Cardiac muscle cell (in vitro differentiated cells and primary cell): ENCODE results near the gene PJA2. TPM values are rescaled to one million over a fixed set of nuclear protein-coding genes. Genes with fewer than 3 reads are reported as not detected.

Experiments used
- DNase-seq, 2 donors: peaks; one replicate each; pipeline versions ENCODE4 v3.0.0 to v3.0.0-alpha.2; 2010 to 2017; ENCODE audit warnings: low read depth in 1 of 2, low spot score in 1 of 2
- H3K27ac ChIP-seq: fragments of 200-600 bp; sonication (generic); 2 replicates; pipeline ENCODE4 v1.5.1; 2016
- H3K27me3 ChIP-seq: fragments of 200-600 bp; sonication (generic); 2 replicates; pipeline ENCODE4 v1.6.0; 2016; ENCODE audit warnings: control low read depth
- H3K36me3 ChIP-seq: fragments of 200-600 bp; sonication (generic); 2 replicates; pipeline ENCODE4 v1.5.1; 2016; ENCODE audit warnings: control low read depth
- H3K4me1 ChIP-seq: fragments of 200-600 bp; sonication (generic); 2 replicates; pipeline ENCODE4 v1.8.1; 2017; ENCODE audit warnings: low read depth, mild to moderate bottlenecking, mixed run types
- H3K4me3 ChIP-seq: fragments of 200-600 bp; sonication (generic); 2 replicates; pipeline ENCODE4 v1.5.1; 2016; ENCODE audit warnings: mild to moderate bottlenecking
- H3K9me3 ChIP-seq: fragments of 200-600 bp; sonication (generic); 2 replicates; pipeline ENCODE4 v1.5.1; 2017; ENCODE audit warnings: low read depth, mild to moderate bottlenecking, control low read depth
- CTCF ChIP-seq: IDR thresholded peaks from 2 replicates; pipeline ENCODE4 v1.5.1; 2012; ENCODE audit warnings: low read depth, mild to moderate bottlenecking, low read length
- polyA plus RNA-seq: library from polyadenylated mRNA; unstranded; fragments of >200 nt; fragmentation: Nextera tagmentation; extraction: Ambion mirVana; gene quantifications from 2 replicates; pipeline ENCODE4 v1.2.1, GENCODE V29; 2016
- total RNA-seq: library from RNA; depleted of rRNA; stranded (reverse); fragments of >200 nt; gene quantifications from 2 replicates; pipeline ENCODE4 v1.2.3, GENCODE V29; 2016

Gene PJA2
- total and polyA plus RNA-seq, 2 experiments from 2014 or later = 71.8 to 73.6 TPM

DNA sequence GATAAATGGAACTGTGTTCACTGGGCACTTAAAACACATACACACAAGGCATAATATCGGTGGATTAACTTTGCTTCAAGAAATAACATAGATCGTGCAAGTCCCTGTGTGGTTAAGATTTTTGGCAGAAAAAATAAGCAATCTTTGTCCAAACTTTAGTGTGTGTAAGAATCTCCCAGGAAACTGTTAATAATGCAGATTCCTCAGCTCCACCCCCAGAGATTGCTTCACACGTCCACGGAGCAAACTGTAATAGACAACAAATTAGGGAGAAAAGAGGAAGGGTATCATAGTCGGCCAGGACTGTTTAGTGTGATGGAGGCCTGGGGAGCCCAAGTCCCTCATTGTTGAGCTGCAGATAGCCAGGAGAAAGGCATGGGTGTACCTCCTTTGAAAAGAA lies 84.8 kb downstream of the PJA2 start:
- no peaks in the 10 kb centered on the region for H3K9me3 ChIP-seq
- no peak overlapping the region for H3K27ac ChIP-seq
- peak in 1 of 2 donors; percentile 62 for DNase-seq
- TF ChIP-seq CTCF = no peak
- no peak overlapping the region for H3K4me3 ChIP-seq
- H3K27me3 ChIP-seq = no peaks in the 10 kb centered on the region
- H3K4me1 ChIP-seq = no peaks in the 10 kb centered on the region
- H3K36me3 ChIP-seq = no peaks in the 10 kb centered on the region

- Histone ChIP-seq H3K4me3 (no peak overlapping the region), H3K9me3 (no peaks in the 10 kb centered on the region), H3K36me3 (no peaks in the 10 kb centered on the region), H3K27me3 (no peaks in the 10 kb centered on the region), H3K27ac (no peak overlapping the region), H3K4me1 (no peaks in the 10 kb centered on the region)
- DNase-seq = peak in 1 of 2 donors; percentile 8
- TF ChIP-seq CTCF = no peak
These were observed 85.4 kb downstream of the PJA2 start for GRCh38 chr5:109324351-109324750.

GRCh38 chr5:109322694-109323093 lies 87.1 kb downstream of the PJA2 start:
- DNase-seq = no peak
- no peaks in the 10 kb centered on the region for H3K4me1 ChIP-seq
- no peak for TF ChIP-seq CTCF
- no peak overlapping the region for H3K4me3 ChIP-seq
- H3K27me3 ChIP-seq = no peaks in the 10 kb centered on the region
- H3K9me3 ChIP-seq = no peaks in the 10 kb centered on the region
- no peaks in the 10 kb centered on the region for H3K36me3 ChIP-seq
- H3K27ac ChIP-seq = no peak overlapping the region

GRCh38 chr5:109319351-109319750 lies 90.4 kb downstream of the PJA2 start:
- Histone ChIP-seq H3K27ac (no peak overlapping the region), H3K4me3 (no peak overlapping the region), H3K9me3 (no peaks in the 10 kb centered on the region), H3K27me3 (no peaks in the 10 kb centered on the region), H3K4me1 (no peaks in the 10 kb centered on the region), H3K36me3 (no peaks in the 10 kb centered on the region)
- no peak for DNase-seq
- TF ChIP-seq CTCF = no peak

- no peaks in the 10 kb centered on the region for H3K36me3 ChIP-seq
- peak in 1 of 2 donors; percentile 20 for DNase-seq
- H3K4me3 ChIP-seq = no peak overlapping the region
- TF ChIP-seq CTCF = no peak
- H3K27ac ChIP-seq = no peak overlapping the region
- no peaks in the 10 kb centered on the region for H3K4me1 ChIP-seq
- no peaks in the 10 kb centered on the region for H3K9me3 ChIP-seq
- no peaks in the 10 kb centered on the region for H3K27me3 ChIP-seq
These were observed 91.2 kb downstream of the PJA2 start for GRCh38 chr5:109318455-109319108.
